Measurements from ENCODE around the gene ADRB2. TPM values are rescaled to one million over a fixed set of nuclear protein-coding genes. Genes with fewer than 3 reads are reported as not detected.

Gene ADRB2
- total RNA-seq, 1 donor from 2014 or later, result 0.12 TPM

DNA sequence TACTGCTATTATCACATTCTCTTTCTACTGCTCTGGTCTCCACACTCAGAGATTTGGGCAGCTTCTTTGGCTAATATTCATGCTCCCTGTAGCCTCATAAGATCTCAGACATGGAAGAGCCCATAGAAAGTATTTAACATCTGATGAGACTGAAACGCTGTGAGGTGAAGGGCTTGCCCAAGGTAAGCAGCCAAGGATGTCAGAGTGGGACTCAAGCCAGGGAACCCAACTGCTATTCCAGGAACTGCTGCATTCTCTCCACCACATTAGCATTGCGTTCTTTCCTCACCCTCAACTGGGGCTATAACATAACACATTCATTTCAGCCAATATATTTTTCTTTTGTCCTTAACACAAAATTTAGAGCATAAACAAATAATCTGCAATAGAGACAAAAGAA is 3.8 kb downstream of the ADRB2 start:
- no peak for DNase-seq (ENCODE audit: low spot score, unreplicated experiment)
- H3K27me3 Mint-ChIP-seq, result peaks cover 71% of the 10 kb centered on the region
- H3K9me3 Mint-ChIP-seq (ENCODE audit: low read depth), result no peaks in the 10 kb centered on the region
- TF ChIP-seq, protein P1, sequence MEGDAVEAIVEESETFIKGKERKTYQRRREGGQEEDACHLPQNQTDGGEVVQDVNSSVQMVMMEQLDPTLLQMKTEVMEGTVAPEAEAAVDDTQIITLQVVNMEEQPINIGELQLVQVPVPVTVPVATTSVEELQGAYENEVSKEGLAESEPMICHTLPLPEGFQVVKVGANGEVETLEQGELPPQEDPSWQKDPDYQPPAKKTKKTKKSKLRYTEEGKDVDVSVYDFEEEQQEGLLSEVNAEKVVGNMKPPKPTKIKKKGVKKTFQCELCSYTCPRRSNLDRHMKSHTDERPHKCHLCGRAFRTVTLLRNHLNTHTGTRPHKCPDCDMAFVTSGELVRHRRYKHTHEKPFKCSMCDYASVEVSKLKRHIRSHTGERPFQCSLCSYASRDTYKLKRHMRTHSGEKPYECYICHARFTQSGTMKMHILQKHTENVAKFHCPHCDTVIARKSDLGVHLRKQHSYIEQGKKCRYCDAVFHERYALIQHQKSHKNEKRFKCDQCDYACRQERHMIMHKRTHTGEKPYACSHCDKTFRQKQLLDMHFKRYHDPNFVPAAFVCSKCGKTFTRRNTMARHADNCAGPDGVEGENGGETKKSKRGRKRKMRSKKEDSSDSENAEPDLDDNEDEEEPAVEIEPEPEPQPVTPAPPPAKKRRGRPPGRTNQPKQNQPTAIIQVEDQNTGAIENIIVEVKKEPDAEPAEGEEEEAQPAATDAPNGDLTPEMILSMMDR (IDR thresholded peaks at IDR 0.05; ENCODE audit: unreplicated experiment), result no peak
- peaks cover 5% of the 10 kb centered on the region for H3K4me1 Mint-ChIP-seq (ENCODE audit: low read depth)
- no peak overlapping the region for H3K4me3 Mint-ChIP-seq (ENCODE audit: low read depth)
- no peaks in the 10 kb centered on the region for H3K36me3 Mint-ChIP-seq (ENCODE audit: insufficient read depth)
- no peak overlapping the region for H3K27ac Mint-ChIP-seq

DNA sequence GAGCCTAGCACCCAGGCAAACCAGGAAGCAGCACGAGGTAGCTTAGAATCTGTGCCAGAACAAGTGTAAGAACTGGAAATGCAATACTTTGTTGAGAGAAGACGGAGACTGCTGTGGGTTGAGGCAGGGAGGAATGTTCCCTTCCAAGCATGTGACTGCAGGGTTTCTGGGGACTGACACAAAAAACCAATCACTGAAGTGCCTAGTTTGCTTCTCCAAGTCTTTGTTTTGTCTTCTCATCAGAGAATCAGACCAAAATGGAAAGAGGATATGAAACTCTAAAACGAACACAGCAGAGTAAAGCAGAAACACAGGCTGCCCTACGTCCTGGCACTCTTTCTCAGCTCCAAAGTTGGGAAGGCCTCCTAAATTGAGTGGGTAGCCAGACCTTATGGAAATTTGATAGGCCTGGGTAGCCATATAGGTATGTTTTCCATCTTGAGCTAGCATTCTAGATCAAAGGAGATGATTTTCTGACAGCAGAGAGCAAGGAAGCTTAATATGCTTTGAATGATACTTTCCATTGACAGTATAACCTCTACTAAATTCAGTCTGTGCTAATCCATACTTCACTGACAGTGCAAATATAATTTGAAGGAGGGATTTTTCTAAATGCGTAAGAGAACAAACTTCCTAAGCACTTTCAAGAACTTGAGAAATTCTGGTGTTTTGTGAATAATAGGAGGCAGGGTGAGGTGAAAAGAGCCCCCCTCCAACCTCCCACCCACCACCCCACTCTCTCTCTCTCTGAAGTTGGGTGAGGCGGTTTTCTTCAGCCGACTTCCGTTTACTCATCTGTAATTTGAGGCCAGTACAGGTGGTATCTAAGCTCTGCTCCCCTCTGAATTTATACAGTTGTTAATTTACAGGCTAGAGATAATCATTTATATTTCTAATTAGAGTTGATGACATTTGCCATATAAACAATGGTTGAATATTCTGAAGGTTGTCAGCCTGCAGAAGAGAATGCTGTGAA is 5.5 kb downstream of the ADRB2 start:
- Mint-ChIP-seq H3K4me1 (ENCODE audit: low read depth) (no peaks in the 10 kb centered on the region), H3K9me3 (ENCODE audit: low read depth) (no peaks in the 10 kb centered on the region), H3K27ac (no peak overlapping the region), H3K36me3 (ENCODE audit: insufficient read depth) (no peaks in the 10 kb centered on the region), H3K27me3 (peaks cover 61% of the 10 kb centered on the region), H3K4me3 (ENCODE audit: low read depth) (no peak overlapping the region)
- DNase-seq (ENCODE audit: low spot score, unreplicated experiment), result no peak
- TF ChIP-seq, protein P1 (IDR thresholded peaks at IDR 0.05; ENCODE audit: unreplicated experiment), result no peak

DNA sequence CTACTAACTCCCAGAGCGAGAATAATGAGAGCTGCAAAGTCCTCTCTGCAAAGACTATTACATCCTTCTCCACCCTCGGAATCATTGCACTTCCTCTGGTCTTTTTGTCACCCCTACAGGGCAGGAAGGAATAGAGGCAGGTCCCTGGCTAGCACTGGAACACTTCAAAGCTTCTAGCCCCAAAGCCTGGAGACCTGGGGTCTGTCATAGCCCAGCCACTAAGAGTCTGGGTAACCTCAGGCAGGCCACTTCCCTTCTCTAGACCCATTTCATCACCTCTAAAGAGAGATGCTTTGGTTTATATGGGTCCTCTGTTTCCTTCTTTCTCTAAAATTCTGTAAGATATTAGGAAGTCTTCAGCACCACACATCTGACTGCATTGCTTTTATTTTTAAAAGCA is 6.7 kb downstream of the ADRB2 start:
- H3K9me3 Mint-ChIP-seq (ENCODE audit: low read depth), result no peaks in the 10 kb centered on the region
- no peak overlapping the region for H3K4me3 Mint-ChIP-seq (ENCODE audit: low read depth)
- no peak for DNase-seq (ENCODE audit: low spot score, unreplicated experiment)
- H3K27me3 Mint-ChIP-seq, result peaks cover 53% of the 10 kb centered on the region
- H3K36me3 Mint-ChIP-seq (ENCODE audit: insufficient read depth), result no peaks in the 10 kb centered on the region
- TF ChIP-seq, protein P1 (IDR thresholded peaks at IDR 0.05; ENCODE audit: unreplicated experiment), result no peak
- H3K27ac Mint-ChIP-seq, result no peak overlapping the region
- no peaks in the 10 kb centered on the region for H3K4me1 Mint-ChIP-seq (ENCODE audit: low read depth)

DNA sequence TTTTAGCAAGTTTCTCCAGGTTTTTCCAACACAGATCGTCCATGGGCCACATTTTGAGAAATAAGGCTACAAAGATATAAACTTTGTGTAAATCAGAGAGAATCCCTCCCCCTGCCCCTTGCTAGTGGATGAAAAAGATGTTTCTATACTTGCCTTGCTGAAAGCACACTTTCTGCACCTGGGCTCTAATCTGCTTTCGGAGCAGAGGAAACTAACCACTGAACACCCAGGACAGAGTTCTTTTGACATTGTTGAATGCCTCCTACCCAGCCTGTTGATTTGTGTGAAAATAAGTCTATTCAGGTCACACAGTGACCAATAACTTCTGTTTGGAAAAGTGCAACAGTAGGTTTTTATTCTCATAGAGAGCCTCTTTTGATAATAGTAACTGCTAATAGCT is 7.5 kb downstream of the ADRB2 start:
- H3K36me3 Mint-ChIP-seq (ENCODE audit: insufficient read depth), result no peaks in the 10 kb centered on the region
- no peaks in the 10 kb centered on the region for H3K4me1 Mint-ChIP-seq (ENCODE audit: low read depth)
- TF ChIP-seq, protein P1 (IDR thresholded peaks at IDR 0.05; ENCODE audit: unreplicated experiment), result no peak
- H3K4me3 Mint-ChIP-seq (ENCODE audit: low read depth), result no peak overlapping the region
- H3K27ac Mint-ChIP-seq, result no peak overlapping the region
- peaks cover 45% of the 10 kb centered on the region for H3K27me3 Mint-ChIP-seq
- DNase-seq (ENCODE audit: low spot score, unreplicated experiment), result no peak
- H3K9me3 Mint-ChIP-seq (ENCODE audit: low read depth), result no peaks in the 10 kb centered on the region

DNA sequence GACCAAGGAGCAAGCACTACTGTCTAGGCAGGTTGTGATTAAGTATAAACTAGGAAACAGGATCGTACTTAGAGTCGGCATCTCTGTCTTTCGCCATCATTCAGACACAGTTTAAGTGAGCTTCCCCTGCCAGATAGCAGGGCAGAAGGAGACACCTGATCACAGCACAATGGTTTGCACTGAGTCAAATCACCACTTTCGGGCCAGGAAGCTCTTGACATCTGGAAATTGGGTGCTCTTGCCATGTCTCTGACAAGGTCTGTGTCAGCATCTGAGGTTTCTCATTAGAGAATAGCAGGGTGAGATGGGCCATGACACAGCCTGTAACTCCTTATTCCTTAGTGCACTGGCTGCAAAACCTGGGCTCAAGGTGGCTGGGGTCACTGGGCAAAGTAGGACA is 8.3 kb downstream of the ADRB2 start:
- Mint-ChIP-seq H3K4me1 (ENCODE audit: low read depth) (no peaks in the 10 kb centered on the region), H3K27ac (no peak overlapping the region), H3K36me3 (ENCODE audit: insufficient read depth) (no peaks in the 10 kb centered on the region), H3K9me3 (ENCODE audit: low read depth) (no peaks in the 10 kb centered on the region), H3K27me3 (peaks cover 38% of the 10 kb centered on the region), H3K4me3 (ENCODE audit: low read depth) (no peak overlapping the region)
- TF ChIP-seq, protein P1 (IDR thresholded peaks at IDR 0.05; ENCODE audit: unreplicated experiment), result no peak
- DNase-seq (ENCODE audit: low spot score, unreplicated experiment), result no peak

All from progenitor cell of endocrine pancreas (in vitro differentiated cells).